ENCODE measurements around the gene CBX1.

Gene CBX1

GRCh38 chr17:48059125-48059668 is 42.1 kb downstream of the CBX1 start:
- in situ Hi-C loops (cut with MboI; ENCODE audit: low pct_unique_long_range_greater_than_20kb, low sequenced_read_pairs, unreplicated experiment): no loop called here
- DNase-seq (ENCODE audit: low spot score): no peak
- TF ChIP-seq CTCF (IDR thresholded peaks at IDR 0.05; ENCODE audit: extremely low read depth, insufficient read depth, missing control alignments): no peak

- DNase-seq (ENCODE audit: low spot score): no peak
- in situ Hi-C loops (cut with MboI; ENCODE audit: low pct_unique_long_range_greater_than_20kb, low sequenced_read_pairs, unreplicated experiment): no loop called here
- no peak for TF ChIP-seq CTCF (IDR thresholded peaks at IDR 0.05; ENCODE audit: extremely low read depth, insufficient read depth, missing control alignments)
Measured at GRCh38 chr17:48058393-48059124, 42.7 kb downstream of the CBX1 start.

- in situ Hi-C loops (cut with MboI; ENCODE audit: low pct_unique_long_range_greater_than_20kb, low sequenced_read_pairs, unreplicated experiment): no loop called here
- no peak for DNase-seq (ENCODE audit: low spot score)
- TF ChIP-seq CTCF (IDR thresholded peaks at IDR 0.05; ENCODE audit: extremely low read depth, insufficient read depth, missing control alignments): no peak
Measured at GRCh38 chr17:48057626-48058025, 43.7 kb downstream of the CBX1 start.

GRCh38 chr17:48056879-48057278 is 44.4 kb downstream of the CBX1 start:
- no peak for DNase-seq (ENCODE audit: low spot score)
- in situ Hi-C loops (cut with MboI; ENCODE audit: low pct_unique_long_range_greater_than_20kb, low sequenced_read_pairs, unreplicated experiment): no loop called here
- TF ChIP-seq CTCF (IDR thresholded peaks at IDR 0.05; ENCODE audit: extremely low read depth, insufficient read depth, missing control alignments): no peak

GRCh38 chr17:48056246-48056745 is 45.0 kb downstream of the CBX1 start:
- TF ChIP-seq CTCF (IDR thresholded peaks at IDR 0.05; ENCODE audit: extremely low read depth, insufficient read depth, missing control alignments): no peak
- DNase-seq (ENCODE audit: low spot score): no peak
- in situ Hi-C loops (cut with MboI; ENCODE audit: low pct_unique_long_range_greater_than_20kb, low sequenced_read_pairs, unreplicated experiment): no loop called here

GRCh38 chr17:48055531-48056245 is 45.6 kb downstream of the CBX1 start:
- peak; percentile 73 for DNase-seq (ENCODE audit: low spot score)
- in situ Hi-C loops (cut with MboI; ENCODE audit: low pct_unique_long_range_greater_than_20kb, low sequenced_read_pairs, unreplicated experiment): no loop called here
- TF ChIP-seq CTCF (IDR thresholded peaks at IDR 0.05; ENCODE audit: extremely low read depth, insufficient read depth, missing control alignments): no peak

Data from GM13977 (cell line).